Jurkat, Clone E6-1 (cell line): ENCODE results near the gene AKT2.
"Not testable (repeated sequence)": the region's sequence is repeated elsewhere in the genome, so short reads cannot be mapped to it uniquely, and the experiment has no call there.

Source experiments
- DNase-seq: peaks from one replicate; pipeline ENCODE4 v3.0.0-alpha.2; 2011; ENCODE audit warnings: low read depth, low spot score
- H3K4me3 ChIP-seq: 2 replicates; pipeline ENCODE4 v1.5.1; 2011; ENCODE audit warnings: mild to moderate bottlenecking, low read length, control low read depth, moderate library complexity

The AKT2 gene

DNA sequence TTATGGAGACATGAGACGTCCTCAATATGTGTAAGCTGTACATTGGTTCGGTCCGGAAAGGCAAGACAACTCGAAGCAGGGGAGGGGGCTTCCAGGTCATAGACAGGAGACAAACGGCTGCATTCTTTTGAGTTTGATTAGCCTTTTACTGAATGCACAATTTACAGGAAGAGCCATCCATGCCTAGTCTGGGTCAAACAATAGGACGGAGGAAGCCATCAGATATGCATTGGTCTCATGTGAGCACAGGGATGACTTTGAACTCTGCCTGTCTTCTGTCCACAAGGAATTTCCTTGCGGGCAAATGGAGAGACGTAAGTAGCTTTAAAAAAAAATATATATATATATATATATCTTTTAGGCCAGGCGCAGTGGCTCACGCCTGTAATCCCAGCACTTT lies 56.8 kb downstream of the AKT2 start:
- no peak for DNase-seq
- no peak overlapping the region for H3K4me3 ChIP-seq

DNA sequence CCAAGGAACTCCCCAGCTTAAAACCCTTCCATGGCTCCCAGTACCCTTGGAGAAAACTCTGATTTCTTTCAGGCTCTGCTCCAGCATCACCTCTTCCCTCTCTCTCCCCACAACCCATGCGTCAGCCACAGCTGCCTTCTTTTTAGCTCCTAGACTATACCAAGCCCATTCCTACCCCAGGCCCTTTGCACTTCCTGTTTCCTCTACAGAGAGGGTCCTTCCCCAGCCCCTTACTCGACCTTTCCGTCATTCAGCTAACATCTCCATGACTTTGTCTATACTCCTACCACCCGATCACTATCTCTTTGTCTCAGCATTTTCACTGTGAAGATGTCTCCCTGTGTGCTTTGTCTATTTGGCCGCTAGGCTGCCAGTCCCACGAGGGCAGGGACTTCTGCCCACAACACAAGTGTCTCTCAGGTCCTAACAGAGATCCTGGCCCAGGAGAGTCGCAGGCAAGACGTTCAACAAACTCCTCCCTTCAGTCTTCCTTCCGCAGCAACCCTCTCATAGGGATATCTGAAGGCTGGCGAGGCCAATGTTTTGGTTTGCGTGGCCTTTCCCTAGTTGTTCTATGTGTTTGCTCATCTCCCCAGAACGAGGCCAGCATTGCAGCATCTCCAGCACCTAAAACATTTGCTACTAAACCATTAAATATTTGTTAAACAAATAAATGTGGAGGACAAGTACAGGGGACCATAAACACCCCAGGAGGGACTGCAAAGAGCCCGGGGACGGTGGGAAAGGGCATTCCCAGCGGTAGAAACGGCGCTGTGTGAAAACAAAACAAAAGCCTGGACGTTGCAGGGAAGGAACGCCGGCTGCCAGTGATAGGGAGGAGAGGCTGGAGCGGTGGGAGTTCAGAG lies 59.5 kb downstream of the AKT2 start:
- no peak for DNase-seq
- H3K4me3 ChIP-seq = no peak overlapping the region

DNA sequence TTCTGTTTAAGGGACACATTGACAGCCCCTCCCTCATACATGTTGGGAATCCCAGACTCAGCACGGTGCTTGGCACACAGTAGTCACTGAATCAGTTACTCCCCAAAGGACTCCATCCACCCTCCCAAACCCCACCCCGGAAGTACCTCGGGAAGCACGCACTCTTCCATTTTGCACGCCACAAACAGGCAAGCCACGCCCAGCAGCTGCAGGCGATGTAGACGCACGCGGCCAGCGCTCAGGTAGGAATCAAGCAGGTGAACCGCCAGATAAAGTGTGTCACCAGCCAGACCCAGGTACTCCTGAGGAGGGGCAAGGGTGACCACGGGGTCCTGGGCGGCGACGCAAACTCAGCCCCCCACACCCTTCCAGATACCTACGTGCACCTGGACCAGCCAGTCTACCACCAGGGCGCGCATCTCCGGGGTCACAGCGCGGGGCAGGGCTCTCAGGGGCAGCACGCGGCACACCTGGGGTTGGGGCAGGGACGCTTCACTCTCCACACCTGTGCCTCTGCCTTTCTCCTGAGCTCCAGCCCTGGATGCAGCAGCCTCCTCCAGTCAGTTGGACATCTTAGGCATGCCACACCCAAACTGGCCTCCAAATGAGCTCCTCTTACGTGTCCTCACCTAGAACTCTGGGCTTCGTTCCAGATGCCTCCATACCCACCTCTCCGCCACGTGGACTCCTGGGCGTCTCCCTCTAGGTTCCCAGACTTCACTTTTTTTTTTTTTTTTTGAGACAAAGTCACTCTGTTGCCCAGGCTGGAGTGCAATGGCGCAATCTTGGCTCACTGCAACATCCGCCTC lies 60.6 kb downstream of the AKT2 start:
- H3K4me3 ChIP-seq = no peak overlapping the region
- no peak for DNase-seq

DNA sequence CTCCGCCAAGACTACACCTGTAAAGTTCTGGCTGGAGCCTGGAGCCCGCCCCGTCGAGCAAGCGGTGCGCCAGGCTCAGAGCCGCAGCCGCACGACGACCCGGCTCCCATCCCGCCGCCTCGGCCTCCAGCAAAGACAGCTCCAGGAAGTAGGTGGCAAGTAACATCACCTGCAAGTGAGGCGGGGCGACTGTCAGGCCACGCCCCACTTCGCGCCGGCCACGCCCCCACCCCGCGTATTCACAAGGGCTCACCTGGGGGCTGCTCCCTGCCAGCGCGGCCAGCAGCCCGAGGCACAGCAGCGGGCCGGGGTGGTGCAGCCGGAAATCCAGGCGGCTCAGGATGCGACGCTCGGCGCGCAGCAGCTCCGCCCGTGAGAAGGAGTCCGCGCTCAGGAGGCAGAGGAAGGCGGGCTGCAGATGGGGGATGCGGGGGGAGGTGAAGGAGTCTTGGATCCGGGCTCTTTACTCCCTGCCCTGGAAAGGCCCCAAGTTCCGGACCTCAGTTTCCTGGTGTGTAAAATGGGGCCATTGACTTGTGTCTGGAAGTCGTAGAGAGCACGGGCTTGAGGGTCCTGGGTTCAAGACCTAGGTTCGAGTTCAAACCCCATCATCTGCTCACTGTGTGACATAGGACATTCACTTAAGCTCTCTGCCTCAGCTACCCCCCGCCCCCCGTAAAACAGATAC lies 61.9 kb downstream of the AKT2 start:
- no peak for DNase-seq
- no peak overlapping the region for H3K4me3 ChIP-seq

DNA sequence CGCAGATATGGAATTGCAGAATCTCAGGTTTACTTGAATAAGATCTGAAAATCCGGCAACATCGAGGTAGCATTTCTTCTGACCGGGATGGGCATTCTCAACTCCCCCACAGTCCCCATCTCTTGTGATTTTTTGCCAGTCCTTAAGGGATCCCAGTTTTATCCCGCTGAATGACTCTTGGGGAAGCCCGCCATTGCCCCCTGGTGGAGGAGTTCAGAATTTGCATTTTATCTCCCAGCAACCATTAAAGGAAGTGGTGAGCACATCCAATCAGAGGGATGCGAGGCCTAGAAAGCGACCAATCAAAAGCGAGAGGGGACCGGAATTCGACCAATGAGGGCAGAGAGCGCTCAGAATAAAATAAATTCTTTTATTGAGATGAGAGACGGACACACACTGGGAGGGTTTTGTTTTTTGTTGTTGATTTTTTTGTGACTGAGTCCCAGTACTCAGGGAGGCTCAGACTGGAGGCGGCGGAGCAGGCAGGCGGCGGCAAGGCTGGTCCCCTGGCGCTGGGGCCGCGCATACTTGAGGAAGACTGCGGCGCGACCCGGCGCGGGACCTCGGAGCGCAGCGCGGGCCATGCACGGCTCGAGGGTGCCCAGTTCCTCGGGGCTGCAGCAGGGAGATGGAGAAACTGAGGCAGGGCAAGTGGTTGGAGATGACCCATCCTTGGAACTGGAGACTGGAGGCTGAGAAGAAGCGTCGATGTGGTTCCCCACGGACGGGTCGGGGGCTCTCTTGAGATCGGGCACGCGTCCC lies 63.1 kb downstream of the AKT2 start:
- DNase-seq = peak; percentile 91
- H3K4me3 ChIP-seq = no peak overlapping the region

DNA sequence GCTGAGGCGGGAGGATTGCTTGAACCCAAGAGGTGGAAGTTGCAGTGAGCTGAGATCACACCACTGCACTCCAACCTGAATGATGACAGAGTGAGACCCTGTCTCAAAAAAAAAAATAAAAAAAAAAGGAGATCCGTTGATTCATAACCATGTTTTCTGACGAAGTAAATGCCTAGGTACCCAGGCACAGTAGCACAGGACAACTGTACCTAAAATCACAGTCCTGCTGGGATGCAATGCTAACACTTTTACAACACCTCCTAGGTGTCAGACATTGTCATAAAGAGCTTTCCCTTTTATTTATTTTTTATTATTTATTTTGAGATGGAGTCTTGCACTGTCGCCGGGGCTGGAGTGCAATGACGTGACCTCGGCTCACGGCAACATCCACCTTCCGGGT lies 64.5 kb downstream of the AKT2 start:
- DNase-seq = no peak
- H3K4me3 ChIP-seq = no peak overlapping the region

DNA sequence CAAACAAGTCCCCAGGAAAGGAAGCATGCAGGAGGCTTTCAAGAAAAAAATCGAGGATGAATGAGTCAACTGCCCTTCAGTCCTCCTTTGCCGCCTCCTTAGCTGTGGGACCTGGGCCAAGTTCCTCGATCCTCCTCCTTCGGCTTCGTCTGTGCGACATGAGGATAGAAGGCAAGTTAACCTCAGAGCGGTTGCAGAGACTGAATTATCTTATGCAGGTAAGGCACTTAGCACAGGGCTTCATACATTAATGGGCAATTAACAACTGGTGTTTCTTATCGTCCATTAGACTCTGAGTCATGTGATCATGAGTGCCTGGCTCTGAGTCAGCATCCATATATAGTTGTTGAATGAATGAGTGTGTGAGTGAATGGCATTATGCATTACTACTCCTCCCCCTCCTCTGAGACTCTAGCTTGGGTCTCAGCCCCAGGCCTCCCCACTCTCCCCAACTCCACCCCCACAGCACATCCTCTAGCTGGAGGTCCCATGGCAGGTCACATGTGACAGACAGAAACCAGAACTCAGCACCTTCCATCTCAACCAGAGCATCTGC lies 65.3 kb downstream of the AKT2 start:
- DNase-seq = no peak
- H3K4me3 ChIP-seq = no peak overlapping the region

DNA sequence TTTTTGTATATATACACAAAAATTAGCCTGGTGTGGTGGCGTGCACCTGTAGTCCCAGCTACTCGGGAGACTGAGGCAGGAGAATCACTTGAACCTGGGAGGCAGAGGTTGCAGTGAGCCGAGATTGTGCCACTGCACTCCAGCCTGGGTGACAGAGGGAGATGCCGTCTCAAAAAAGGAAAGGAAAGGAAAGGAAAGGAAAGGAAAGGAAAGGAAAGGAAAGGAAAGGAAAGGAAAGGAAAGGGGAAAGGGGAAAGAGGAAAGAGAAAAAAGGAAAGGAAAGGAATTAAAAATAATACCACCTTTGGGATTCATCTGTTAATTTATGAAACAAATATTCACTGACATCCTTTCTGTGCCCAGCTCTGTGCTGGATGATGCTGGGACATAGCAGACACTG lies 66.1 kb downstream of the AKT2 start:
- H3K4me3 ChIP-seq, DNase-seq: not testable (repeated sequence)

DNA sequence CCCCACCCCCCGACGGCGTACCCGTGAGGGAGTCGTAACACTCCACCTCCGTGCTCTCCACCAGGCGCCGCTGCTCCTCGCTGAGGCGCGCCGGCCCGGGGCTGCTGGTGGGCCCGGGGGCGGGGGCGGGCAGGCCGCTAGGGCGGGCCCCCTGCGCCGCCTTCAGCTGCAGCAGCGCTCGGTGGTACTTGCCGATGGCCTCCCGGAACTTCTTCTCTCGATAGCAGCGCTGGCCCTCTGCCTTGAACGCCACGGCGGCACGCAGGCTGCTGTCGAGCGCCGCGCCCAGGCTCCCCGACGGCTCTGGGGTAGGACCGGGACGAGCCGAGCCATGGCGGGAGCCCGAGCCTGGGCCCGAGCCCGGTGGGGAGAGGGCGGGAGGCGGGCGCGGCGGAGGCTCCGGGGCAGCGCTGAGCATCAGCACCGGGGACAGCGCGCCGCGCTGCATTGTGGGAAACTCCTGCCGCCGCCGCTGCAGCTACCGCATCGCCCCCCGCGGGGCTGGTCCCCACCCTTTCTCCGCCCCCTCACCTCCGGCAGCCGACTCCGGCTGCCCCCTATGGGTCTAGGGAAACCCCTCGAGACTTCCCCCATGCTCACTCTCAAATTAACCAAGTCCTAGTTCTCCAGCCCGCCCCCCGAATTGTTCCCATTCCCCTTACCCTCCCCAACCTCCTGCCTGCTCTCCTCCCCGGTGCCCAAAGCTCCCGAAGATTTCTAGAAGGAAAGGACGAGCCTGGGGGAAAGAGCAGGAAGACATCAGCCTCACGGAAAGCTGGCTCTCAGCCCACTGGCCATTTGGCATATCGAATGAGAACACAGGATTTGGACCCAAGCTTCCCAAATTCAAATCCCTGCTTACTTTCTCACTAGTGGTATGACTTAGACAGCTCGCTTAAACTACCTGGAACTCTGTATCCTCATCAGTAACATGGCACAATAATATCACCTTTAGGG lies 66.9 kb downstream of the AKT2 start, which contains the start of gene TTC9B:
TSS of gene TTC9B (minus strand) at position 451 of the 957 bp plus-strand sequence. CDS start at position 448, 3 bp downstream.
- H3K4me3 ChIP-seq = no peak within 1 kb of the TSS
- peak; percentile 38 for DNase-seq

DNA sequence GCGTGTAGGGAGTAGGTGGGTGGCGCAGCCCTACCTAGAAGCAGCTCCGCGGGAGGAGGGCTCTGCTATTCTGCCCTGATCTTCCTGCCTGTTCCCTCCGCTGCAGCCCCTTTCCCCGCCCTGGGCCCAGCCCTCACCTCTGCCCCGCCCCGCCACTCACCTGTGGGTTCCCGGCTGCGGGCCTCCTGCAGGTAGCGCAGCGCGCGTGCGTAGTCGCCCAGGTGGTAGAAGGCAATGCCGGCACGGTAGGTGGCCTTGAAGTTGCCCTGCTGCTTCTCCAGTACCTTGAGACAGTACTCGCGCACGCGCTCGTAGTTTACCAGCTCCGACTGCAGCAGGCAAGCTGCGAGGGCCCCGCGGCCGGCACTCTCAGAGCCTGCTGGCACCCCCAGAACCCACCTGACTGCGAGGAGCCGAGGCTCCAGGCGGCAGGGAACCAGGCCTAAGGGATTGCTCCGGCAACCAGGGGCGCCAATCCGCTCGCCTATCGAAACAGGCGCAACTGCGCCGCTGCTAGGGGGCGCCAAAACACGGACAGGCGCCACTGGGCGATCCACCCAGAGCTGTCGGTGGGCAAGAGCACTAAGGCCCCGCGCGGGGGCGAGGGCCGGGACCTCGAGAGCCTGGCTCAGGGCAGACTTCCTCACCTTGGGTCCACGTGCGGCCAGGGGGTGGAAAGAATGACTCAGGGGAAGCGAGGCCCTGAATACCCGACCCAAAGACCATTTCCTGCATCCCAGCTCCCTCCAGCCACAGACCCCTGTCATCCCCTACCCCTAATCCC lies 67.9 kb downstream of the AKT2 start:
- DNase-seq = no peak
- no peak overlapping the region for H3K4me3 ChIP-seq

DNA sequence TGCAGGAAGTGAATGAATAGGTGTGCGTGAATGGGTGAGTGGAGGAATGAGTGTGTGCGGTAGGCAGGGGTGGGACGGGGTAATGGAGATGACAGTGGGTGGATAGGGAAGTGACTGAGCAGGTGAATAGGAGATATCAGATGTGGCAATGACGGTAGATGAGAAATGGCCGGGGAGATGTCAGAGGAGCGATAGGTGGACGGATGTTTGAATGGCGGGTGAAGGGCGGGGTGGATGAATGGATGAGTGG lies 68.4 kb downstream of the AKT2 start:
- DNase-seq = no peak
- no peak overlapping the region for H3K4me3 ChIP-seq

DNA sequence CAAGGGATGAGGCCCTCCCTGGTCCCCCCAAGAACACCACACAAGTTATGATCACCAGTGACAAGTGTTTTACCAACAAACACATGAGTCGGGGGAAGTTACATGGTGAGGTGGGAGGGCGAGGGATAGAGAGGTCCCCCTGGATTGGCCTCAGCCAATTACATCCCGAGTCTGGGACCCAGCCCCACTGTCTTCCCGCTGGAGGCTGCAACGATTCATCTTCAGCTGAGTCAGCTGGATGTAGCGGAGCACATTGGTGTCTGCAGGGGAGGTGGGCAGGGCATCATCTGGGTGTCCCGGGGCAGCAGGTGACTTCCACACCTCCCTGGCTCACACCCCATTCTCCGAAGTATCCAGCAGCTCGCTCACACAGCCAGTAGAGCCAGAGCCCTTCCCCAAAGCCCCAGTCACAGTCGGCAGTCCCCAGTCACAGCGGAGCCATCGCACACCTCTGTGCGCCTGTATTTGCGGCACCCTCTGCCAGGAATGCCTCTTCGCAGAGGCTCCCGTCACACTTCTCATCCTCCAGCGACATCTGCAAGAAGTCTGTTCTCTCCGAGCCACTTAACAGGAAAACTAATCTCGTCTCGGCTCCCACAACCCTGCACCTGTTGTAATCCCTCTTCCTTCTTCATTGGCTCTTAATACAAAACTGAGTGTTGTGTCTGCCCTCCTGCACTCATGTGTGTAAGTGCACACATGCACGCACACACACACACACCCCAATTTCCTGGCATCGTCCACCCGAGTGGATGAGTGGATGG lies 69.0 kb downstream of the AKT2 start:
- no peak for DNase-seq
- no peak overlapping the region for H3K4me3 ChIP-seq

DNA sequence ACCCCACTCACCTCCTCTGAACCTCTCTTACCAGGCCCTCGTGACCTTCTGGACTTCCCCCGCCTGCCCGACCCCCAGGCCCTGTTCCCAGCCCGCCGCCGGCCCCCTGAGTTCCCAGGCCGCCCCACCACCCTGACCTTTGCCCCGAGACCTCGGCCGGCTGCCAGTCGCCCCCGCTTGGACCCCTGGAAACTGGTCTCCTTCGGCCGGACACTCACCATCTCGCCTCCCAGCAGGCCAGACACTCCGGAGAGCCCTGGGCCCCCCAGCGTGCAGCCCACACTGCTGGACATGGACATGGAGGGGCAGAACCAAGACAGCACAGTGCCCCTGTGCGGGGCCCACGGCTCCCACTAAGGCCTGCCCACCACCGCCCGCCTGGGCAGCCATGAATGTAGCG lies 70.2 kb downstream of the AKT2 start:
- no peak for DNase-seq

DNA sequence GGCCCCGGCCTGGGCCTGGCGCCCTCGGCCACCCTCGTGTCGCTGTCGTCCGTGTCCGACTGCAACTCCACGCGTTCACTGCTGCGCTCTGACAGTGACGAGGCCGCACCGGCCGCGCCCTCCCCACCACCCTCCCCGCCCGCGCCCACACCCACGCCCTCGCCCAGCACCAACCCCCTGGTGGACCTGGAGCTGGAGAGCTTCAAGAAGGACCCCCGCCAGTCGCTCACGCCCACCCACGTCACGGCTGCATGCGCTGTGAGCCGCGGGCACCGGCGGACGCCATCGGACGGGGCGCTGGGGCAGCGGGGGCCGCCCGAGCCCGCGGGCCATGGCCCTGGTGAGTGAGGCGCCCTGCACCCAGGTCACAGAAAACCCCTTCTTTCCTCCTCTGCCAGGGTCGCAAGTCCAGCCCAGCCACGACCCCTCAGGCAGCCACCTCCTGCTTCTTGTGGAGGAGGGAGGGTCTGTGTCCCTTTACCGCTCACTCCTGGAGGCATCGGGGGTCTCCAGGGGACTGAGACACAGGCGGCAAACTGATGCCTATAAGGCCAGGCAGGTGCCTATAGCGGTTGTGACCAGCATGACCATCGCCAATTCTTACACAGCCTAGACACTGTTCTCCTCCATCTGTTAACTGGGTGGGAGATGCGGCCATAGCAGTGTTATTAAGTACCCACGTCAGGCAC lies 71.1 kb downstream of the AKT2 start:
- no peak overlapping the region for H3K4me3 ChIP-seq
- DNase-seq = no peak

More for the DNA sequence above, 70.2 kb downstream of the AKT2 start:
- H3K4me3 ChIP-seq = no peak overlapping the region

DNA sequence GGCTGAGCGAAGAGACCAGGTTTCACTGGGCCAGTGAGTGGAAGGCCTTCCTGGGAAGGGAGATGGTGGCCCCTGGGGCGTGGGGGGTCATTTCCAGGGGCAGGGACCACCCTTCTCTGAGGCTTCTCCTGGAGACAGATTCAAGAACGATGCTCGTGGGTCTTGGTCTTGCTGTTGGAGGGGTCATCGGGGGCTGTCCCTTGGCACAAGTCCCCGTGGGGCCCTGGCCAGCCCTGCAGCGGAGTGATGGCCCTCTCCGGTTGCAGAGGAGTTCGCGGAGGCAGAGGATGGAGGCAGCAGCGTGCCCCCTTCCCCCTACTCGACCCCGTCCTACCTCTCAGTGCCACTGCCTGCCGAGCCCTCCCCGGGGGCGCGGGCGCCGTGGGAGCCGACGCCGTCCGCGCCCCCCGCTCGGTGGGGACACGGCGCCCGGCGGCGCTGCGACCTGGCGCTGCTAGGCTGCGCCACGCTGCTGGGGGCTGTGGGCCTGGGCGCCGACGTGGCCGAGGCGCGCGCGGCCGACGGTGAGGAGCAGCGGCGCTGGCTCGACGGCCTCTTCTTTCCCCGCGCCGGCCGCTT lies 71.8 kb downstream of the AKT2 start:
- no peak for DNase-seq
- H3K4me3 ChIP-seq = no peak overlapping the region

DNA sequence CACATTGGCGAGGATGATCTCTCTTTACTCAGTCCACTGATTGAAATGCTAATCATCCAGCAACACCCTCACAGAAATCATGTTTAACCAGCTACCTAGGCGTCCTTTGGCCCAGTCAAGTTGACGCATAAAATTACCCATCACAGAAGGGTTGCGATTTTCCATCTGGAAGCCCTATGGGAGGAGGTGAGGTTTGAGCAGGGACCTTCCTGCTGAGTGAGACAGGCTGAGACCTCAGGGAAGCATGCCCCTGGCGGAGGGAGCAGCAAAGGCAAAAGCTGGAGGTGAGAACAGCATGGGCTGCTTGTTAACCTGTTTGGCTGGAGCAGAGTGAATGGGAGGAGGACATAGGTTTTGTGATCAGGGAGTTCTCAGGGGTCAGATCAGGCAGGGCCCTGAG lies 74.3 kb downstream of the AKT2 start:
- no peak overlapping the region for H3K4me3 ChIP-seq
- no peak for DNase-seq
